ENCODE data around the gene PRKAG2. TPM values are rescaled to one million over a fixed set of nuclear protein-coding genes. Genes with fewer than 3 reads are reported as not detected.

PRKAG2 gene
- total and polyA plus RNA-seq, 2 donors: 37.9 to 71.6 TPM

DNA sequence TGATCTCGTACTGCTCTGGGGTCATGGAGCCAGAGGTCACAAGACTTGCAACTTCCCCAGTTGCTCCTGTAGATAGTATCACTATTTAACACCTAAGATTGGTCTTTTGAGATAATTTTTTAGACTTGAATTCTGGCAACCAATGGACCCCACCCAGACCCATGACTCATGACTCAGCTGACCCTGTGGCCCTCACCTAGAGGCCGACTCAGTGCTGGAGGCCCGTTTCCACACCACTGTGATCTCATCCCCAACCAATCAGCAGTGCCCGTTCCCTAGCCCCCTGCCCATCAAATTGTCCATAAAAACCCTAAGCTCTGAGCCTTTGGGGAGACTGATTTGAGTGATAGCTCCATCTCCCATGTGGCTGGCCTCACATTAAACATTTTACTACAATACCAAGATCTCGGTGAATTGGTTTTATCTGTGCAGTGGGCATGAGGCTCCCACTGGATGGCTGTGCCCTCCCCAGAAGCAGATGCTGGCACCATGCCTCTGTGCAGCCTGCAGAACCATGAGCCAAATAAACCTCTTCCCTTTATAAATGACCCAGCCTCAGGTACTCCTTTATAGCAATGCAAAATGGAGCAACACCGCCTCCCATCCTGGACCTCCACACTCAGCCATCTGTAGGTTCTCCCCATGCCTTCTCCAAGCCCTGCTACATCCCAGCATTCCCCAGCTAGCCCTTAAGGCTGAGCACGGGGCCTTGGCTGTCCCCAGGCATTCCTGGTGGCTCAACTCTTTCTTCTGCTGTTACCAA, 98.8 kb downstream of the PRKAG2 start:
- H3K4me3 ChIP-seq (ENCODE audit: low read depth, low read length): no peak overlapping the region
- no peak overlapping the region for H3K27ac ChIP-seq (ENCODE audit: low read depth)
- no peak for DNase-seq (ENCODE audit: extremely low spot score)
- WGBS: 88% methylated on average over 7 of the region's 7 CpGs
- H3K4me1 ChIP-seq (ENCODE audit: insufficient read depth): no peaks in the 10 kb centered on the region
- H3K36me3 ChIP-seq (ENCODE audit: insufficient read depth): no peaks in the 10 kb centered on the region

DNA sequence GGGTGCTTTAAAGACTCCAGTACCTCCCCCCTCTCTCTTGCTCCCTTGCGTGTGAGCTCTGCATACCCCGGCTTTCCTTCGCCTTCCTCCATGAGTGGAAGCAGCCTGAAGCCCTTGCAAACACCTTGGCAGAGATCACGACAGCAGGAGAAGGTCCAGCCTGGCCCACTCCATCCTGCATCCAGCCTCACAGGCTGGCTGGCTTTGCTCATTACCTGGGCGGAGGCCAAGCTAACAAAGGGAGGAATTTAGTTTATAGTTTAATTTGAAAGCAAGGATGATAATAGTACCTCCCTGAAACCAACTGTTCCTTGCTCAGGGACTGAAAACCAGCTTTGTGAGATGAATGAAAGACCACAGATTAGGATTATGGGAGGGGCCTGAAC, 99.4 kb downstream of the PRKAG2 start:
- Histone ChIP-seq H3K4me1 (ENCODE audit: insufficient read depth) (no peaks in the 10 kb centered on the region), H3K27ac (ENCODE audit: low read depth) (no peak overlapping the region), H3K4me3 (ENCODE audit: low read depth, low read length) (no peak overlapping the region), H3K36me3 (ENCODE audit: insufficient read depth) (no peaks in the 10 kb centered on the region)
- 71% methylated on average over 5 of the region's 5 CpGs for WGBS
- DNase-seq (ENCODE audit: extremely low spot score): no peak

DNA sequence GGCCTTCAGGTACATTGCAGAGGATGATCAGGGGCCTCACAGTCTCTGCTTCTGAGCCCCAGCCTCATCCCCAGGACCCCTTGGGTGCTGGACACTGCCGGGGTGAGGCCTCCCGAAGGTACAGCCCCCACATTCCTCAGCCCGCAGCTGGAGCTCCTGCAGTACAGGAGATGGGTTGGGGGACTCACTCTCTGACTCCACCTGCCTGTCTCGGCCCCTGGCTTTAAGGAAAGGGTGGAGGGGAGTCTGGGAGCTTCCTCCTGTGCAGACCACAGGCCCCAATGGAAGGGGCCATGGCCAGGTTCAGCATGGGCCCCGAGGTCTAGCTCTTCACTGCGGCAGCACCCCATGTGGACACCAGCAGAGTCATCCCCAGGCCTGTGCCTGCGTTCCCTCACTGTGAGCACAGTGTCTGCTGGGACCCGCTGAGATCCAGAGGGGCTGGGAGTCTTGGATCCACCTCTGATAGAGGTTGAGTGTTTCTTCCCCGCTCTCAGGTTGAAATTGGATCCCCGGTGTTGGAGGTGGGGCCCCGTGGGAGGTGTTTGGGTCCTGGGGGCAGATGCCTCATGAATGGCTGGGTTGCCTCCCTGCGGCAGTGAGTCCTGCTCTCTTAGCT, 99.9 kb downstream of the PRKAG2 start:
- no peak overlapping the region for H3K27ac ChIP-seq (ENCODE audit: low read depth)
- DNase-seq (ENCODE audit: extremely low spot score): no peak
- H3K4me3 ChIP-seq (ENCODE audit: low read depth, low read length): no peak overlapping the region
- 94% methylated on average over 12 of the region's 12 CpGs for WGBS
- no peaks in the 10 kb centered on the region for H3K4me1 ChIP-seq (ENCODE audit: insufficient read depth)
- no peaks in the 10 kb centered on the region for H3K36me3 ChIP-seq (ENCODE audit: insufficient read depth)

DNA sequence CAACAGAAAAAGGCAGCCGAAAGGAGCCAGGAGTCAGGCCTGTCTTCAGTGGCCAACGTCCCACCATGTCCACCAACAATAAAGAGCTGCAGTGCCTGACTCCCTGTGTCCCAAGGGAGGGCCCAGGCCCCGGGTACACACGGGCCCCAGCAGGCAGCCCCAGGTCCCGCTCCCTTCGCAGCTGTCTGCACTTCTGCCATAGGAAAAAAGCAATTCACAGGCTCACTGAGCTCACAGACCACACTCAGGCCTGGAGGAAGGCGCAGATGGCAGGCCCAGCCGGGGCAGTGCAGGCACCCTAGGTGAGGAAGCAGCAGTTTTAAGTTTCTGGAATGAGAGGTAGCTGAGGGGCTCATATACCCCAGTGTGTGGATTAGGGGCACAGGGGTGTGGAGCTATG, 100.5 kb downstream of the PRKAG2 start:
- DNase-seq (ENCODE audit: extremely low spot score): no peak

DNA sequence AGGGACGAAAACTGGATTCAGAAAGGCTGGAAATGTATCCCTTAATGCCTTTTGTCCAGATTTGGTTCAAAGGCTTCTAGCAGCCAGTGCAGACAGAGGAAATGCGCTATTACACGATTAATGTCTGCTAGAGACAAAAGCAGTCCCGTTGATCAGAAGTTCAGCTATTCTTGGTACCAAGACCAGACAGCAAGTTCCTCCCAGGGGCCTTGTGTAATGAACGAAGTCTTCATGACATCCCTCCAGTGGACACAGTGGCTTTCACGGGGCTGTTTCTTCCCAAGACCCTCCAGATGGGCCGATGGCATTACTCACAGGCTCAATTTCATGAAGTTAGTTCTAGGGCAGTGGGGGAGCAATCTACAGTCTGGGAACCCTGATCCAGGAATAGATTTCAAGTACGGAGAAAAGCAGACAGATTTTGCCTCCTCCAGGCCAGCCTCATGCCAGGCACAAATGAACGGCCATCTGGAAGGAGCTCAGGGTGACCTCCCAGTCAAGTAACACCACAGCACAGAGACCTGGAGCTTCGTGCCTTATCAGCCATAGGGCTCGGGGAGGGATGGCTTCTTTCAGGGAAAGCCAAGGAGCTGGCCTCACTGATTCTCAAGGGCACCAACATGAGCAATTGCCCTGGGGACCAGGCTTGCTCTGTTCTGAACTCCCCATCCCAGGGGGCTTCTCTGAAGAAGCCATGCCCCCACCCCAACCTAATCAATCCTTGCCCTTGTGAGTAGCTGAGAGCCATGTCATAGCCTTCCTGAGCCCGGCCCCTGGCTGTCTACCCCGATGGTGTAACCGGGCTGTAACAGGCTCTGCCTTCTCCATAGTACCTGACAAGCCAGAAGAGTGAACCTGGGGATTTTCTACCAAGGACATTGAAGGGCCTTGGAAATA, 101.1 kb downstream of the PRKAG2 start:
- DNase-seq (ENCODE audit: extremely low spot score): no peak
- Histone ChIP-seq H3K36me3 (ENCODE audit: insufficient read depth) (no peaks in the 10 kb centered on the region), H3K4me3 (ENCODE audit: low read depth, low read length) (no peak overlapping the region), H3K27ac (ENCODE audit: low read depth) (no peak overlapping the region), H3K4me1 (ENCODE audit: insufficient read depth) (no peaks in the 10 kb centered on the region)
- 84% methylated on average over 14 of the region's 14 CpGs for WGBS

More for the DNA sequence above, 100.5 kb downstream of the PRKAG2 start:
- H3K4me3 ChIP-seq (ENCODE audit: low read depth, low read length): no peak overlapping the region
- 96% methylated on average over 8 of the region's 8 CpGs for WGBS
- H3K4me1 ChIP-seq (ENCODE audit: insufficient read depth): no peaks in the 10 kb centered on the region
- no peak overlapping the region for H3K27ac ChIP-seq (ENCODE audit: low read depth)
- H3K36me3 ChIP-seq (ENCODE audit: insufficient read depth): no peaks in the 10 kb centered on the region

DNA sequence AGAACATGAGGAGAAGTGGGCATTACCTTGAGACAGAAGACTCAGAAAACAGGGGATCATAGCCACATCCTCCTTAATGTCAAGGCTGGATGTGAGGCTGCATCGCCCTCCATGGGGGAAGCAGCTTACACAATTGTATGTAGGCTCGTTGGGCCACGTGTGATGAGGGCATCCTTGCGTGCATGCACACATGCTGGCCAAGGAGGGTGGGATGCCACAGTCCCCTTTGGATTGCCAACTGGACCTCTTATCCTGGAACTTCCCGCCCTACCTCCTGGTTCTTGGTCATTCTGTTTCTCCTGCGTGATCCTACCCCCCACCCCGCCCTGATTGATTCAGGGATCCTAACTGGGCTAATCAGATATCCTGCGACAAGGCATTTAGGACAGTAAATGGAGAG, 102.0 kb downstream of the PRKAG2 start:
- H3K36me3 ChIP-seq (ENCODE audit: insufficient read depth): no peaks in the 10 kb centered on the region
- DNase-seq (ENCODE audit: extremely low spot score): no peak
- 95% methylated on average over 8 of the region's 8 CpGs for WGBS
- no peak overlapping the region for H3K27ac ChIP-seq (ENCODE audit: low read depth)
- H3K4me3 ChIP-seq (ENCODE audit: low read depth, low read length): no peak overlapping the region
- no peaks in the 10 kb centered on the region for H3K4me1 ChIP-seq (ENCODE audit: insufficient read depth)

DNA sequence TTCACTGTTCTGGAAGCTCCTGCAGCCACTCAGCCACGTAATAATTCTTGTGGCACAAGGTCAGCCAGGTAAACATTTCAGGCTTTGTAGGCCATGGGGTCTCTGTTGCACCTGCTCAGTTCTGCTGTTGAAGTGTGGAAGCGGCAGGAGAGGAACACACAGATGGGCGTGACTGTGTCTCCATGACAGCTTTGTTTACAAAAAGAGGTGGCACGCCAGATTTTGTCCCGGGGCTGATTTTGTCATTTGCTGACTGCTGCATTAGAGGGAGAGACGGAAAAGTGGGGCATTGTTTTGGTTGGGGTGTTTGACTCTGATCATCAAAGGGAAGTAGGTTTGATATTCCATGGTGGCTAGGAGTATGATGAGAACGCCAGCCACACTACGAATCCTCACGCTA, 103.1 kb downstream of the PRKAG2 start:
- Histone ChIP-seq H3K4me1 (ENCODE audit: insufficient read depth) (no peaks in the 10 kb centered on the region), H3K27ac (ENCODE audit: low read depth) (no peak overlapping the region), H3K36me3 (ENCODE audit: insufficient read depth) (no peaks in the 10 kb centered on the region), H3K4me3 (ENCODE audit: low read depth, low read length) (no peak overlapping the region)
- WGBS: 87% methylated on average over 9 of the region's 9 CpGs
- DNase-seq (ENCODE audit: extremely low spot score): no peak

DNA sequence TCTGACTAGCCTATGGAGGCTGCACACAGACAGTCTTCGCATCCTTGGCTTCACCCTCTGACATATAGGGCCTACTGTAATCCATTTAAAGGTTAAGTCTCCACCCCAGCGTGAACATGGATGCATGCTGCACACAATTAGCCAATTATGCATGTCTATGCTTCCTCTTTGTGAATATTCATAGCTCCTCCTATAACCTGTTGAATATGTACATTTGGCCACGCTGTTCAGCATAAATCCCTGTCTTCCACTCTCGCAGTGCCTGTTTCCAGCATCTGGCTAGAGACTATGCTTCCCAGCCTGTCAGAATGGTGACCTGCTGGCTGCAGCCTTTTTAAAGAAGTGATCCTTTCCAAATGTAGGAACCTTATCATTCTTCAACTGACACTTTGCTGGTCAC, 106.7 kb downstream of the PRKAG2 start:
- Histone ChIP-seq H3K36me3 (ENCODE audit: insufficient read depth) (no peaks in the 10 kb centered on the region), H3K27ac (ENCODE audit: low read depth) (no peak overlapping the region), H3K4me3 (ENCODE audit: low read depth, low read length) (no peak overlapping the region), H3K4me1 (ENCODE audit: insufficient read depth) (no peaks in the 10 kb centered on the region)
- WGBS: 93% methylated on average over 4 of the region's 4 CpGs
- no peak for DNase-seq (ENCODE audit: extremely low spot score)

DNA sequence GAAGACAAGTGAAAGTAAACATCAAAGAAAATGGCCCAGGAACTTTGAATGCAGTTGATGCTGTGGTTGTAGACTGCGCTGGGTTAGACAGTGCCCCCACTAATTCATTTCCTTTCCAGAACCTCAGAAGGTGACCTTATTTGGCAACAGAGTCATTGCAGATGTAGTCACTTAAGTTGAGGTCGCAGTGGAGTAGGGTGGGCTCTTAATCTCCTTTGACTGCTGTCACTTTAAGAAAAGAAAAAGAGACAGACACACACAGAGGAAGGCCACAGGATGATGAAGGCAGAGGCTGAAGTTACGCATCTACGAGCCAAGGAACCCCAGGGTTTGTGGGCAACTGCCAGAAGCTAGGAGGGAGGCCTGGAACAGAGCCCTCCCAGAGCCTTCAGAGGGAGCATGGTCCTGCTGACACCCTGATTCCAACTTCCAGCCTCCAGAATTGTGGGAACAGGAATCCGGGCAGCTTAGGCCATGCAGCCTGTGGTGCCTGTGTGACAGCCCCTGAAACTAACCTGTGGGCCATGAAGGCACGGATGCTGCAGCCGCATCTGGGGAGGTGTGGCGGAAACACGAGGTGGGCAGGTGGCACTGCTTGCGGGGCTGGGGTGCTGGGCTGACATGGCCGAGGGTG, 107.6 kb downstream of the PRKAG2 start:
- H3K27ac ChIP-seq (ENCODE audit: low read depth): no peak overlapping the region
- H3K4me3 ChIP-seq (ENCODE audit: low read depth, low read length): no peak overlapping the region
- no peaks in the 10 kb centered on the region for H3K36me3 ChIP-seq (ENCODE audit: insufficient read depth)
- H3K4me1 ChIP-seq (ENCODE audit: insufficient read depth): no peaks in the 10 kb centered on the region
- DNase-seq (ENCODE audit: extremely low spot score): no peak
- WGBS: 78% methylated on average over 11 of the region's 11 CpGs

DNA sequence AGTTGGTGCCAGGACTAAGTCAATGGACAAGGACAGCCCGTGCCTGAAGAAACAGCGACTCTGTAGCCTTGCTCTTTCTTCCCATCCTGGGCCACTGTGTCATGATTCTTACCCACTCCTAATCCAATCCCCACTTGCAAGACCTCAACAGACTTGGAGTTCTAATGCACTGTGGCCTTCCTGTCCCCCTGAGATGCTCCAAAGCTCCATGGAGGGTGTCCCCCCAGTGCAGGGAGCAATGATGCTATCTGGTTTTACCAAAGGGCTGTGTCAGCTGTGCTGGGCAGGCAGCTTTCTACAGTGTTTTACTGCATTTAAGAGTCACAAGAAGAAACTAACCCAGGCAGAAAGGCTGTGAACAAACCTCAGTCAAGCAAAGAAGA, 108.1 kb downstream of the PRKAG2 start:
- 92% methylated on average over 2 of the region's 2 CpGs for WGBS
- Histone ChIP-seq H3K4me3 (ENCODE audit: low read depth, low read length) (no peak overlapping the region), H3K36me3 (ENCODE audit: insufficient read depth) (no peaks in the 10 kb centered on the region), H3K4me1 (ENCODE audit: insufficient read depth) (no peaks in the 10 kb centered on the region), H3K27ac (ENCODE audit: low read depth) (no peak overlapping the region)
- no peak for DNase-seq (ENCODE audit: extremely low spot score)

DNA sequence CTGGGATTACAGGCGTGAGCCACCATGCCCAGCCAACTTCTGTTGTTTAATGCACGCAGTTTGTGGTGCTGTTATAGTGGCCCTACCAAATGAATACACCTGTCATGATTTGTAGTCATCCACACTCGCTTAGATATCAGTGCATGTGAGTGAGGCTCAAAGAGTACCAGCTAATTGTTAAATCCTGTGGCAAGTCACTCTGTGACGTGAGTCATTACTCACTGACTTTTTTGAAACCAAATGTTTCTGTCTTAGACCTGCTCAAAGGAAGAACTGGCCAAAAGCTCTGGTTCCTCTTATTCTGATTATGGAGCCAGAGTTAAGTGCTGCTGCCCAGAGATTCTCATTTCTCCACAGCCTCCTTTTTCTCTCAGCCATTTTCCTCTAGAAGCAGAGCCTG, 109.4 kb downstream of the PRKAG2 start:
- Histone ChIP-seq H3K36me3 (ENCODE audit: insufficient read depth) (no peaks in the 10 kb centered on the region), H3K27ac (ENCODE audit: low read depth) (no peak overlapping the region), H3K4me3 (ENCODE audit: low read depth, low read length) (no peak overlapping the region), H3K4me1 (ENCODE audit: insufficient read depth) (no peaks in the 10 kb centered on the region)
- WGBS: 96% methylated on average over 4 of the region's 4 CpGs
- no peak for DNase-seq (ENCODE audit: extremely low spot score)

DNA sequence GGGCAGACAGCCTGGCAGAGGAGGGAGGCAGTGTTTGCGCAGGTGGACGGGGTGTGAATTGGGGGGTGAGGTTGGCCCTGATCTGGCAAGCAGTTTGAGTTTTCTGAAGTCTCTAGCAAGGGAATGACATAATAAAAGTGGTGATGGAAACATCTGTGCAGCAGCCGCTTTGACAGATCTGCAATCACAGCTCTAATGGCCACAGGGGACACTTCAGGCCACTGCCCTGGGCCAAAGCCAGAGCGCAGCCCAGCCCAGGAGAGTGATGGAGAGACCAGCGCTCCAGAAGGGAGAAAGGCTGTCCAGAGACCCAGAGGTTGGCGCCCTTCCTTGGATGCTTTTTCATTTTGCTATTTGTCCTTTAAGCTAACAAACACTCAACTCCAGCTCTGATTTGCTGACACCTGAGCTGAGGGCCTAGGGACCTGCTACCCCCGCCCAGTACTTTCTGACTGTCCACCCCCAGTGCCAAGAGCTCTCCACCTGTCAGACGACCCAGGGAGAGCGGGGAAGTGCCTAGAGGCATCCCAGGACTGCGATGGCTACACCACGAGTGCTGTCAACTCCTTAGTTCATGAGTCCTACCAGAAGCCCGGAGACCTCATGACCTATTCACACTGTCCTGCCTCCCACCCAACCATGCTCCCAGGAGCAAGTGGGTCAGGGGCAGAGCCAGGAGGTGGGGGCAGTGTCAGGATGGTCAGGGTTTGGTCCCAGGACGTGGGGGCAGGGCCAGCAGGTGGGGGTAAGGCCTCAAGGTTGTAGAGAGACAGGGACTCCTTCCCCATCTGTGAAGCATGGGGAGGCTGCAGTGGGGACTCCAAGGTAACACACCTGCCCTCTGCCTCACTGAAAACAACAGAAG, 112.6 kb downstream of the PRKAG2 start:
- Histone ChIP-seq H3K27ac (ENCODE audit: low read depth) (no peak overlapping the region), H3K36me3 (ENCODE audit: insufficient read depth) (no peaks in the 10 kb centered on the region), H3K4me1 (ENCODE audit: insufficient read depth) (no peaks in the 10 kb centered on the region), H3K4me3 (ENCODE audit: low read depth, low read length) (no peak overlapping the region)
- 89% methylated on average over 13 of the region's 13 CpGs for WGBS
- no peak for DNase-seq (ENCODE audit: extremely low spot score)
